SK-N-SH (cell line): ENCODE data around the gene HAPLN2. TPM values are rescaled to one million over a fixed set of nuclear protein-coding genes. Genes with fewer than 3 reads are reported as not detected.

ENCODE experiments used
- CTCF ChIA-PET: fragments of 300-600, 350-600 bp; formaldehyde crosslinking; extraction: SDS; loops from one replicate; lab custom pipeline; 2021; lab: Yijun Ruan, JAX
- POLR2A ChIA-PET: fragments of 350-600 bp; sonication (Branson Sonifier 250); formaldehyde crosslinking; extraction: SDS; loops from one replicate; lab custom pipeline; 2020; ENCODE audit warnings: antibody characterized with exemption, inconsistent platforms; lab: Yijun Ruan, JAX
- DNase-seq: peaks from one replicate; pipeline ENCODE4 v3.0.0; 2012
- H2AFZ ChIP-seq: fragments of 200-600 bp; sonication (generic); 2 replicates; pipeline ENCODE4 v1.8.1; 2016; ENCODE audit warnings: antibody characterized with exemption, mild to moderate bottlenecking, low read depth
- H3F3A ChIP-seq: fragments of 200-600 bp; sonication (generic); replicated peaks from 2 replicates; pipeline ENCODE3; 2016; ENCODE audit warnings: antibody characterized with exemption, mild to moderate bottlenecking; ENCODE audit not compliant: insufficient read depth
- H3K27ac ChIP-seq, 2 experiments: fragments of 200-500 bp in 1 of 2; fragments of 200-600 bp in 1 of 2; sonication (Bioruptor generic) in 1 of 2; sonication (generic), shearing (Covaris generic) in 1 of 2; 2 replicates each; pipeline versions ENCODE4 v1.5.1 to v1.6.1; 2014 to 2016; ENCODE audit warnings: low read depth in 2 of 2, inconsistent platforms in 1 of 2, low read length in 1 of 2, mild to moderate bottlenecking in 1 of 2, mixed read lengths in 1 of 2
- H3K27me3 ChIP-seq: fragments of 200-600 bp; sonication (generic), shearing (Covaris generic); 2 replicates; pipeline ENCODE4 v1.6.1; 2016; ENCODE audit warnings: mixed run types; ENCODE audit not compliant: insufficient read depth
- H3K36me3 ChIP-seq, 2 experiments: fragments of 200-500 bp in 1 of 2; fragments of 200-600 bp in 1 of 2; sonication (Bioruptor generic) in 1 of 2; sonication (generic) in 1 of 2; replicated peaks in 1 of 2; 2 replicates each; pipeline versions ENCODE3 to v1.5.1; 2014 to 2016; ENCODE audit warnings: low read length in 1 of 2, mild to moderate bottlenecking in 1 of 2; ENCODE audit not compliant: insufficient read depth in 2 of 2, control insufficient read depth in 1 of 2
- H3K4me1 ChIP-seq, 2 experiments: fragments of 200-500 bp in 1 of 2; fragments of 200-600 bp in 1 of 2; sonication (Bioruptor generic) in 1 of 2; sonication (generic), shearing (Covaris generic) in 1 of 2; 2 replicates each; pipeline versions ENCODE4 v1.5.1 to v1.6.1; 2014 to 2016; ENCODE audit warnings: low read depth in 1 of 2, low read length in 1 of 2, mixed run types in 1 of 2; ENCODE audit not compliant: insufficient read depth in 2 of 2, control insufficient read depth in 1 of 2
- H3K4me2 ChIP-seq: fragments of 200-600 bp; sonication (generic), shearing (Covaris generic); 2 replicates; pipeline ENCODE4 v1.6.1; 2017; ENCODE audit warnings: mixed run types
- H3K4me3 ChIP-seq, 2 experiments: fragments of 200-500 bp in 1 of 2; fragments of 200-600 bp in 1 of 2; sonication (Bioruptor generic) in 1 of 2; sonication (generic), shearing (Covaris generic) in 1 of 2; 2 replicates each; pipeline versions ENCODE4 v1.5.1 to v1.8.1; 2014 to 2016; ENCODE audit warnings: low read depth in 2 of 2, inconsistent platforms in 1 of 2, low read length in 1 of 2, mild to moderate bottlenecking in 1 of 2, mixed read lengths in 1 of 2, moderate library complexity in 1 of 2
- H3K79me2 ChIP-seq: fragments of 200-600 bp; sonication (generic); 2 replicates; pipeline ENCODE4 v1.8.1; 2017; ENCODE audit warnings: mild to moderate bottlenecking; ENCODE audit not compliant: insufficient read depth
- H3K9ac ChIP-seq: fragments of 200-600 bp; sonication (generic); 2 replicates; pipeline ENCODE4 v1.6.1; 2017; ENCODE audit warnings: mixed run types
- H3K9me2 ChIP-seq: fragments of 200-600 bp; sonication (generic); 2 replicates; pipeline ENCODE4 v1.6.1; 2017; ENCODE audit warnings: mixed run types
- H3K9me3 ChIP-seq: fragments of 200-600 bp; sonication (generic); 2 replicates; pipeline ENCODE4 v1.6.1; 2017; ENCODE audit warnings: mixed run types, mild to moderate bottlenecking, moderate library complexity
- H4K20me1 ChIP-seq: fragments of 200-600 bp; sonication (generic); 2 replicates; pipeline ENCODE4 v1.6.1; 2017; ENCODE audit warnings: mild to moderate bottlenecking, mixed run types; ENCODE audit not compliant: insufficient read depth
- CHD2 ChIP-seq: fragments of 150-350 bp; IDR thresholded peaks from 2 replicates; pipeline ENCODE4 v1.6.1; 2018; ENCODE audit warnings: low read length; ENCODE audit not compliant: partially characterized antibody
- CTCF ChIP-seq: fragments of 200-600 bp; sonication (generic); IDR thresholded peaks from 2 replicates; pipeline ENCODE4 v1.6.1; 2017; ENCODE audit warnings: antibody characterized with exemption, mild to moderate bottlenecking, moderate library complexity
- EZH2phosphoT487 ChIP-seq: fragments of 200-600 bp; sonication (generic); IDR thresholded peaks from 2 replicates; pipeline ENCODE4 v1.6.1; 2017; ENCODE audit warnings: low read depth, mixed run types, mild to moderate bottlenecking, antibody characterized with exemption, moderate library complexity, borderline replicate concordance
- MAX ChIP-seq: IDR thresholded peaks from 2 replicates; pipeline ENCODE4 v1.4.0; 2012; ENCODE audit warnings: low read depth
- MEF2A ChIP-seq: IDR thresholded peaks from 2 replicates; pipeline ENCODE4 v1.4.0; 2012; ENCODE audit warnings: low read depth, borderline replicate concordance
- NRF1 ChIP-seq: IDR thresholded peaks from 2 replicates; pipeline ENCODE4 v1.6.1; 2012; ENCODE audit warnings: low read depth, mild to moderate bottlenecking, low read length
- PBX3 ChIP-seq: IDR thresholded peaks from 2 replicates; pipeline ENCODE4; 2012
- RAD21 ChIP-seq: IDR thresholded peaks from 2 replicates; pipeline ENCODE4 v1.6.1; 2012; ENCODE audit warnings: mild to moderate bottlenecking, low read length
- REST ChIP-seq: IDR thresholded peaks from 2 replicates; pipeline ENCODE4 v1.6.1; 2012; ENCODE audit warnings: mild to moderate bottlenecking, low read depth, low read length, moderate library complexity
- RXRA ChIP-seq: IDR thresholded peaks from 2 replicates; pipeline ENCODE4 v1.4.0; 2012; ENCODE audit warnings: low read depth, mild to moderate bottlenecking, borderline replicate concordance
- SMC3 ChIP-seq: IDR thresholded peaks from 2 replicates; pipeline ENCODE4 v1.6.1; 2012; ENCODE audit warnings: low read depth, low read length, improper control_type of control experiment
- USF2 ChIP-seq: fragments of 150-350 bp; IDR thresholded peaks from 2 replicates; pipeline ENCODE4 v1.6.1; 2017; ENCODE audit warnings: antibody characterized with exemption, low read length, low read depth, borderline replicate concordance
- YY1 ChIP-seq: IDR thresholded peaks from 2 replicates; pipeline ENCODE4 v1.4.0; 2012; ENCODE audit warnings: low read depth, mild to moderate bottlenecking
- ZBTB33 ChIP-seq: IDR thresholded peaks from 2 replicates; pipeline ENCODE4 v1.4.0; 2012; ENCODE audit warnings: low read depth, borderline replicate concordance
- WGBS: methylation state at CpG from one replicate; pipeline ENCODE4 v1.1.6; 2017; ENCODE audit warnings: low lambda C conversion rate; 5-methylcytosine and 5-hydroxymethylcytosine counted together
- polyA plus RNA-seq, 3 experiments: library from polyadenylated mRNA; depleted of rRNA; stranded (reverse); fragments of >200 nt; gene quantifications; 2 replicates each; pipeline ENCODE4 v1.2.3, GENCODE V29; 2012

The HAPLN2 gene
- polyA plus RNA-seq, 1 of the 3 experiments (the other 2 are of a cell fraction) = 0.20 TPM

- TF ChIP-seq CTCF = no peak; the same call in 1 of the 2 replicates
- no peak for TF ChIP-seq NRF1
- no peak for TF ChIP-seq RXRA
- TF ChIP-seq CHD2 = no peak
Observed at GRCh38 chr1:156626079-156626438, 6.8 kb downstream of the HAPLN2 start (continued).

GRCh38 chr1:156627313-156627880, 8.2 kb downstream of the HAPLN2 start:
- CTCF ChIA-PET = interaction anchor here (0.6 to 18.0 kb wide), 29 partner anchors 8 to 315 kb away, joined by 3 to 643 read pairs (median 6); partner anchors contain the start of genes BCAN, CRABP2, GPATCH4 and HAPLN2
- Histone ChIP-seq H3K9ac (no peak overlapping the region), H2AFZ (no peak overlapping the region), H3K79me2 (no peaks in the 10 kb centered on the region), H3F3A (peaks cover 5% of the 10 kb centered on the region), H3K27ac (no peak overlapping the region), H3K9me3 (no peaks in the 10 kb centered on the region), H3K4me1 (peaks cover 0 to 13% of the 10 kb centered on the region in 2 experiments; a peak in 1 of 4 replicates), H4K20me1 (no peaks in the 10 kb centered on the region), H3K9me2 (no peaks in the 10 kb centered on the region), H3K27me3 (peaks cover 35% of the 10 kb centered on the region), H3K4me2 (no peak overlapping the region), H3K4me3 (no peak overlapping the region; a peak in 1 of 4 replicates)
- DNase-seq = peak; percentile 60
- POLR2A ChIA-PET = interaction anchor here (0.6 to 1.7 kb wide), 3 partner anchors 29 to 80 kb away, joined by 3 to 7 read pairs (median 5); partner anchors contain the start of gene NES
- 96% methylated on average over 2 of the region's 2 CpGs for WGBS
- TF ChIP-seq CTCF = peak; percentile 79
- no peak for TF ChIP-seq USF2
- peak; percentile 70 for TF ChIP-seq RAD21
- TF ChIP-seq MAX = 0 out of 2 replicates have a peak, but pooled peaks have one; percentile 25
- TF ChIP-seq SMC3 = peak; percentile 79
- TF ChIP-seq ZBTB33 = no peak
- no peak for TF ChIP-seq CHD2
- no peak for TF ChIP-seq MEF2A
- TF ChIP-seq RXRA = no peak
- no peak for TF ChIP-seq YY1
- TF ChIP-seq REST = peak; percentile 90
- peak; percentile 78 for TF ChIP-seq PBX3
- no peak for TF ChIP-seq EZH2phosphoT487
- TF ChIP-seq, all 33 proteins: peak for 6
- no peaks in the 10 kb centered on the region for H3K36me3 ChIP-seq
